ENCODE measurements around the gene KCNC2.

The KCNC2 gene

GRCh38 chr12:75047885-75048525 is 161.6 kb downstream of the KCNC2 start:
- no peak for DNase-seq

- DNase-seq: no peak
Measured at GRCh38 chr12:75042125-75042524, 167.5 kb downstream of the KCNC2 start.

GRCh38 chr12:75041472-75041871 is 168.2 kb downstream of the KCNC2 start:
- DNase-seq: no peak

GRCh38 chr12:75020068-75020557 is 189.5 kb downstream of the KCNC2 start:
- no peak for DNase-seq

- no peak for DNase-seq
Measured at GRCh38 chr12:75011120-75011519, 198.5 kb downstream of the KCNC2 start.

GRCh38 chr12:75007133-75007532 is 202.5 kb downstream of the KCNC2 start:
- no peak for DNase-seq

GRCh38 chr12:75000120-75000519 is 209.5 kb downstream of the KCNC2 start:
- no peak for DNase-seq

- DNase-seq: no peak
Measured at GRCh38 chr12:74999474-74999873, 210.2 kb downstream of the KCNC2 start.

Measured in suppressor macrophage treated with lipopolysaccharide for 4 hours (primary cell).